SIG-M5 treated with dmso at 0.1 percent for 504 hours (cell line): Measurements from ENCODE around the gene FRMPD4.

Source experiments
- DNase-seq: peaks from one replicate; lab custom pipeline; 2025; ENCODE audit not compliant: unreplicated experiment; lab: John Stamatoyannopoulos, UW

FRMPD4 gene

DNA sequence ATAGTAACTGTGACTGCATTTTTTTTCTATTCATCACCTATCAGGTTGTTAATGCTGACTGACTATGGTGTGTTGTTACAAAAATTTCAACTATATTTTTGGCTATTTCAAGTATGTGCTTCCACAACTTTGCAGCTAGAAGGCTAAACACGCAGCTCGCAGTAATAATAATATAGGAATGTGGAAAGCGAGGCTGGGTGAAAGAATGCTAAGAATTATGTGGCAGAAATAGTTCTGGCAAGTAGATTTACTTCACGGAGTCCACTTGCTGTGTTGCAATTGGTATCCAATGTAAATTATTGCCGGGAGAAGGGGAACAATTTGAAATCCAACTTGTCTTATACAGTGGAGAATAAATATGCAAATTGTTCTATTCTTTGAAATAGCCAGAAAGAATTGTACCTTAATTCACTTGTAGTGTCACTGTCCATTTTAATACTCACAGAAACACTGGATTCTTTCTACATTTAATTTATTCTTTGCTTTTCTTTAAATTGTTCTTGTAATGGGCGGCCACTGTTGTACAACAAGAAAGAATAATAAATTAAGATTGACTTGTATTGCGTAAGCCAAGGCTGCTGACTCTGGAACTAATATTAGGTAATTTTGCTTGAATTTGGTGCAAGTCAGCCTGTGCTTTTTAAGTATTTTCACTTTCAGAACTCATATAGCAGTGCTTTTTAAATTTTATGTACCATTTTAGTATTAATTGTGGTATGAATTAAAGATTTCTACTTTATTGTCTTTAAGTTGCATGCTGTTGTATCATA is 154.9 kb downstream of the FRMPD4 start:
- DNase-seq = no peak

DNA sequence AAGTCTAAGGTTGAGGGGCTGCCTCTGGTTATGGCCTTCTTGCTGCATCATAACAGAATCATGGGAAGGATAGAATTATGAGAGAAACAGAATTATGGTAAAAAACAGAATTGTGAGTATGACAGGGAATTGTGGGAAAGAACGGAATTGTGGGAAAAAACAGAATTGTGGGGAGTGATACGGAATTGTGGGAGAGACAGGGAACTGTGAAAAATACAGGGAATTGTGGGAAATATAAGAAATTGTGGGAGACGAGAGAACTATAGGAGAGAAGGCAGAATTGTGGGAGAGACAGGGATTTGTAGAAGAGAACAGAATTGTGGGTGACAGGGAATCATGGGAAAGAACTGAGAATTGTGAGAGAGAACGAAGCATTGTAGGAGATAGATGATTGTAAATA is 159.1 kb downstream of the FRMPD4 start:
- DNase-seq = no peak

DNA sequence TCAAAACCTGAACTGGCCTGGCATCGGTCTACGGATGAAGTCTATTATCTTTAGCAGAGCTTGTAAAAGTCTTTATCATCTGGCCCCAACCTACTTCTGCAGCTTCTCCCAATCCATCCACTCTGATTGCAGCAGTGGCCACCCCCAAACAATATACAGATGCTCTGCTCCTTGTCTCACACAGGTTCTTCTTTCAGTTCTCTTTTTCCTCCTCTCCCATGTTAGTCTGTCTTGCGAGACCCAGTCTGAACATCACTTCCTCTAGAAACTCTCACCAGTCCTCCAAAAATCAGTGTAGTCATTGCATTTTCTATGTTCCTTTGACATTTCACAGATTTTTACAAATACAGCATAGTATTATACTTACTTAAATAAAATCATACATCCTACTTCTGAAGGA is 163.0 kb downstream of the FRMPD4 start:
- peak; percentile 29 for DNase-seq

GRCh38 chrX:12304261-12304660 is 166.0 kb downstream of the FRMPD4 start:
- DNase-seq = no peak

DNA sequence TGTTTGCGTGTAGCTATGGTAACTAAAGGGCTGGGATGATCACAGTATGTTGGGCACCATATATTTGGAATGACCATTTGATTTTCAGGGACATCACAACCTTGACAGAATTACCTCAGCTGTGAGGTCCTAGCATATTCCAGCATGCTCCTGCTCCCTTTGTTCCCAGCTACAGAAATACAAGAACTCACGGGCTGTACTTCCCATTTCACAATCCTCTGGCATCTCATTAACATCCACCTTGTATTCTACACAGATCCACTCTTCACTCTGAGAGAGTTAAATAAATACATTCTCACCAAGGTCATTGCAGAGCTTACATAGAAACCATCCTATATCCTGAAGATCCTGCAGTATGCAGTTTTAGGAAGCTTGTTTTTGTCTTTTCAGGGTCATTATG is 169.7 kb downstream of the FRMPD4 start:
- no peak for DNase-seq

DNA sequence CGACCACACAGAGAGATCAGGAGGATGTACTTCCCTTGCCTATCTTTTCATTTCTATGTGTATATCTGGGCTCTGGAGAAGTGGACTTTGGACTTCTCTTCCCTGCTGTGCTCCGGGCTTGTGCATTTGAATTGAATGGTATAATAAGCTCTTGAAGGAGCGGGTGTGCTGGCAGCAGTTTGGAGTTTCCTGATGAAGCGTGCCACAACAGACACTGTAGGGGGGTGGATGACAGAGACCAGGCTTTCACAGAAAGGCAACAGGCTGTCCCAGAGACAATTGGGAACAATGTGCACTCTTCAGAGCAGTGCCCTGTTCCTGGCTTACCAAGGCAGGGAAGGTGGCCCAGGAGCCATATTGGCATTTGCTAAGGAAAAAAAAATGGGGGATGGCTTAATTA is 170.1 kb downstream of the FRMPD4 start:
- no peak for DNase-seq

- no peak for DNase-seq
These were observed 170.9 kb downstream of the FRMPD4 start for GRCh38 chrX:12309040-12309743.

DNA sequence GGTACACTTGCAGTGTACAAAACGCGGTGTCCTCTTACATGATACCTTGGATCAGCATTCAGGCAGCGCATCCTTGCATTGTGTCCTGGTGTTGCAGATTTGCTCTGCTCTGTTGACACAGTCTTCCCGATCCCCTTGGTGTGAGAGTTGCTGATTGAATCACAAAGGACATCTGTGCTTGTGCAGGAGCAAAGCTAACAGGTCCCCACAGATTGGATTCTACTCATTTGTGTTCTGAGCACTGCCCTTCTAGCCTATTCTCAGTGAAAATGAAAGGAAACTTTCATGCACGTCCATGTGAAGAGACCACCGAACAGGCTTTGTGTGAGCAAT is 171.4 kb downstream of the FRMPD4 start:
- DNase-seq = no peak

DNA sequence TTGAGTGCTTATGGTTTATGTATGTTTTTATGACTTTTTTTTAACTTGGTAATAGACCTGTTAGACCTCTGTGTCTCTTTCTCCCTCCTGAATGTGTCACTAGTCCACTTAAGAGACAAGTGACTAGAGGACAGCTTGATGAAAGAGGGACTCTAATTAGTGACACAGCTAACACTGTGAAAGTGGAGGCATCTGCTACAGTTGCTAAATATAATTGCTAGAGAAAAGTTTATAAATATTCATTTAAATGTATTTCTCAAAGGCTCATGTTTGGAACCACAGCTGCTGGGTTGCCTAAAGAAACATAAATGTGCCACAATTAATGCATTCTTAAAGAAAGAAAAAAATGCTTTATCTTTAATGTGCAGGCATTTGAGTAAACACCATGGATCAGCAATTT is 176.4 kb downstream of the FRMPD4 start:
- DNase-seq = no peak

DNA sequence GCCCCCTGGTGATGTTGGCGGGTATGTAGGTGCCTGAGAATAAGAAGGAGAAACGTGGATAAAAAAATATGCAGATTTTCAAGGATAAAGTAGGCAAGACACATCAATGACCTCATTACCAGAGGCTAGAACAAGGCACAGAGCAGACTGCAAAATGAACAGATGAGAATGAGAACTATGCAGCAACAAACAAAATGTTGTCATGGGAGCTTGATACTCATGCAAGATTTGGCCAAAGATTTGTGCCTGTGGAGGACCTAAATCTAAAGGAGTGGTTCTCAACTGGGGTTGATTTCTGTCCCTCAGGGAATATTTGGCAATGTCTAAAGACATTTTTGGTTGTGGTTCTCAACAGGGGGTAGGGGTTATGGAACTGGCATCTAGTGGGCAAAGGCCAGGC is 177.3 kb downstream of the FRMPD4 start:
- DNase-seq = no peak

GRCh38 chrX:12319003-12319519 is 180.8 kb downstream of the FRMPD4 start:
- DNase-seq = no peak

GRCh38 chrX:12319992-12320391 is 181.7 kb downstream of the FRMPD4 start:
- DNase-seq = no peak

DNA sequence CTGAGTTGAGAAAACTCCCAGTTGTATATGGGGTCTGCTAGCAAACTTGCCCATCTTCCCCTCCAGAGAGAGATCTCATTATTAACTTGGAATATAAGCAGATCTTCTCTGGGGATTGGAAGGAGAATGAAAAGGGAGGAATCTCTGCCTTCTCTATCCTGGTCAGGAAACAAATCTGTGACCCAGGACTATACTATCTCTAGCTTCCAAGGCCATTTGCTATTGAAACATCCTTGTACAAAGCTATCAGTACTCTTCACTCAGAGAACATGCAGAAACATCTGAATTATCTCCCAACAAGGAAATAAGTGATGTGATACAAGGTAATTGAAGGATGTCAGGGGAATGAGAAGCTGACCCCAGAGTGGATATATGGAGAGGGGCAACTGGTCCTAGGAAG is 183.8 kb downstream of the FRMPD4 start:
- DNase-seq = no peak

DNA sequence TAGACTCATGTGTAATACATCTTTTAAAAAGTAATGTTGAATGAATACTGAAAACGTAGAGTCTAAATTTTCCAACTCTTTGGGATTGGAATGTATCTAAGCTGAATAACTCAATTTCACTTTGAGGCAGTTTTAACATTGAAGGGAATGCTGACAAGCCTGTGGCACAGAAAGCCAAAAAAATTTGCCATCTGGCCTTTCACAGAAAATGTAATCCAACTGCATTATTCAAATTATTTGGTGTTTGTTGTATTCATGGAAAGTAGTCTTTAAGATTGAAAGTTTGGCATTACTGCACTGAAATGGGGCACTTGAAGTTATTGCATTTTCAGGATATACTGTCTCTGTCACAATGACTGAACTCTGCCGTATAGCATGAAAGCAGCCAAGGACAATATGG is 186.9 kb downstream of the FRMPD4 start:
- no peak for DNase-seq

GRCh38 chrX:12327836-12328235 is 189.6 kb downstream of the FRMPD4 start:
- DNase-seq = no peak

DNA sequence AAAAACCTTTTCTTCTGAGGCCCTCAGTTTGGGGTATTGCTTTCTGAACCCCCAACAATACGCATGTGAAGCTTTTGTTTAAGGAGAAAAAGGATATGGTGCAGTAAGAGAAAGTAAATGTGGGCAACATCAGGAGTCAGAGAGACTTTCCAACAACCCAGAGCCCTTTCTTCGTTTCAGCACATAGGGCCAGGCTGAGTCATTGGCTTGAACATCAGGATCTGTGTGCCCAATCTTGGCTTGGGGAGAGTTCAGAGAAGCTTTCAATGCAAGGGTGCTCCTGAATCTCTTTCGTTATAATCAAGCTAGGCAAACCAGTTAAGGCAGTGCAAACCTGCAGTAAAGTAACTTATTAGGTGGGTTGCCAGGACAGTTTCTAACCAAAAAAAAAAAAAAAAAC is 191.2 kb downstream of the FRMPD4 start:
- no peak for DNase-seq

GRCh38 chrX:12330841-12331240 is 192.6 kb downstream of the FRMPD4 start:
- no peak for DNase-seq

DNA sequence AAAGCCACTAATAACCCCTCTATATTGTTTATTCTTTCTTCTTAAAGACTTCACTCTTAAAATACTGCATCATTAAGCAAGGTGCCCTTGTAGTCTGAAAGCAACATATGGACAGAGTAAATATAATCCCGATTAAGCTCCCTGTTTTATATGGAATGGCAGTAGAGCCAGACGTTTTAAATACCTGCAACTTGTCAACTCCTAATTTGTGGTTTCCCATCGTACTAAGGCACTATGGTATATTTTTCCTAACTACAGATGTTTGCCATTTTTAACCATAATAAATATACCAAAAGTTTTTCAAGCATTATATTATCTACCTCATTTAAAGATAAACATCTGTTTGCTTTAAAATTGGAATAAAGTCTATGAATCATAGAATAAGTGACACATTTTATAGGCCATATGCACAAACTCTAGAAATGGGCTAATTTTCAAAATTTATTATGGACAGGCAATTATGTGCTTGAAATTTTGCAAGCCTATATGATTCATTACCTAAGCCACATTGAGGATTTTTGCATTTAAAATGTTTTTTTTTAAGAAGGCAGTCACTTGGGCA is 194.6 kb downstream of the FRMPD4 start:
- no peak for DNase-seq

- no peak for DNase-seq
These were observed 201.6 kb downstream of the FRMPD4 start for GRCh38 chrX:12339921-12340320.

DNA sequence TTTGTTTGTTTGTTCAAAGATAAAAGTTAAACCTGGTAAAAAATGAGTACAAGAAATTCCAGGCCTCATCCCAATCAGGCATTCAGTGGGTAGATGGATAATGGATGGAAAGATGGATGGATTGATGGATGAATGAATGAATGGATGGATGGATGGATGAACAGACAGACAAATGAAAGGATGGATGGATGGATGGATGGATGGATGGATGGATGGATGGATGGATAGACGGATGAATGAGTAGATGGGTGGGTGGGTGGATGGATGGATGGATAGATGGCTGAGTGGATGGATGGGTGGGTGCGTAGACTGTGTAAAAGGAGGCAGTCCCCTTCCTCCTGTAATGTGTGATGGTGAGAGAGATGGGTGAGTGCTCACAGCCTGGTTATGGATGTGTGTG is 206.7 kb downstream of the FRMPD4 start:
- no peak for DNase-seq

- no peak for DNase-seq
These were observed 210.9 kb downstream of the FRMPD4 start for GRCh38 chrX:12349201-12349600.

DNA sequence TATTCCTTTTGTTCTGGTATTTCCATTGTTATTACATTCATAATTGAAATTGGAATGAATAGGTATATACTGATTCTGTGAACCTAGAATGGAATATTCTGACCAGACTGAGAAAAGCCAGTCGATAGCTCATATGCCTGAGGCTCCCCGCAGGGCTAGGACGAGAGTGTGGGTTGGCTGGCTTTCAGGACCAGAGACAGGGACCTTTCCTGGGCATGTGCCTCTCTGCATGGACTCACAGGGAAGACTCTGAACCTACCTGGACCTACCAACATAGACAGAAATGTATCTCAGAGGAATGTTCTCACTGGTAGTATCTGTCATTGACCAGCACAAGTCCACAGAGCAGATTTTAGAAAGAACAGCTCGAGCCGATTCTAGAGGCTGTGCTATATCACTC is 214.6 kb downstream of the FRMPD4 start:
- no peak for DNase-seq
